ENCODE results near the gene STIMATE.

GRCh38 chr3:52860424-52860768 lies 37.0 kb downstream of the STIMATE start:
- TF ChIP-seq CTCF (IDR thresholded peaks at IDR 0.05) (no peak), EZH2 (IDR thresholded peaks at IDR 0.05) (no peak), EZH2phosphoT487 (IDR thresholded peaks at IDR 0.05) (no peak)

All from neural progenitor cell (in vitro differentiated cells).